Measurements from ENCODE around the gene CNKSR1. TPM values are rescaled to one million over a fixed set of nuclear protein-coding genes. Genes with fewer than 3 reads are reported as not detected.

The CNKSR1 gene
- polyA plus RNA-seq, 1 experiment, result 0.05 TPM

GRCh38 chr1:26163684-26164035, 13.6 kb upstream of the CNKSR1 start:
- ChIA-PET CTCF (interaction anchor here (0.6 to 1.6 kb wide), 8 partner anchors 10 to 556 kb away, joined by 3 to 13 read pairs (median 4); no protein-coding TSS in a partner anchor), POLR2A (no interaction called here)
- DNase-seq (ENCODE audit: low read depth, low spot score), result no peak
- H3K4me3 ChIP-seq (ENCODE audit: low read depth, low read length), result no peak overlapping the region
- H3K9me3 ChIP-seq (ENCODE audit: control insufficient read depth, insufficient read depth, low read length), result no peaks in the 10 kb centered on the region; the same call in 1 of the 2 replicates
- TF ChIP-seq CTCF (IDR thresholded peaks at IDR 0.05; ENCODE audit: low read depth, low read length), result no peak
- H3K27ac ChIP-seq (ENCODE audit: low read depth, low read length), result no peak overlapping the region
- peaks cover 19% of the 10 kb centered on the region for H3K27me3 ChIP-seq (ENCODE audit: control insufficient read depth, insufficient read depth, low read length)

- H3K9me3 ChIP-seq (ENCODE audit: control insufficient read depth, insufficient read depth, low read length), result no peaks in the 10 kb centered on the region; the same call in 1 of the 2 replicates
- no peak for DNase-seq (ENCODE audit: low read depth, low spot score)
- POLR2A ChIA-PET, result no interaction called here
These were observed 13.0 kb upstream of the CNKSR1 start for GRCh38 chr1:26164036-26164860.

GRCh38 chr1:26164861-26165842, 12.1 kb upstream of the CNKSR1 start:
- no peak overlapping the region for H3K4me3 ChIP-seq (ENCODE audit: low read depth, low read length)
- POLR2A ChIA-PET, result no interaction called here
- no peak overlapping the region for H3K27ac ChIP-seq (ENCODE audit: low read depth, low read length)
- no peak for TF ChIP-seq CTCF (IDR thresholded peaks at IDR 0.05; ENCODE audit: low read depth, low read length)
- H3K9me3 ChIP-seq (ENCODE audit: control insufficient read depth, insufficient read depth, low read length), result no peaks in the 10 kb centered on the region; the same call in 1 of the 2 replicates
- no peak for DNase-seq (ENCODE audit: low read depth, low spot score)
- CTCF ChIA-PET, result interaction anchor here (0.5 to 1.8 kb wide), 5 partner anchors 9 to 157 kb away, joined by 4 to 12 read pairs (median 5); no protein-coding TSS in a partner anchor
- H3K27me3 ChIP-seq (ENCODE audit: control insufficient read depth, insufficient read depth, low read length), result peaks cover 17% of the 10 kb centered on the region

More at GRCh38 chr1:26164036-26164860, 13.0 kb upstream of the CNKSR1 start:
- TF ChIP-seq CTCF (IDR thresholded peaks at IDR 0.05; ENCODE audit: low read depth, low read length), result peak; percentile 24
- Histone ChIP-seq H3K4me3 (ENCODE audit: low read depth, low read length) (peak overlapping the region; percentile 40), H3K27ac (ENCODE audit: low read depth, low read length) (no peak overlapping the region), H3K27me3 (ENCODE audit: control insufficient read depth, insufficient read depth, low read length) (peaks cover 17% of the 10 kb centered on the region)
- CTCF ChIA-PET, result interaction anchor here (0.5 to 1.8 kb wide), 9 partner anchors 8 to 158 kb away, joined by 3 to 13 read pairs (median 5); no protein-coding TSS in a partner anchor

GRCh38 chr1:26166719-26167281, 10.5 kb upstream of the CNKSR1 start:
- no peaks in the 10 kb centered on the region; the same call in 1 of the 2 replicates for H3K9me3 ChIP-seq (ENCODE audit: control insufficient read depth, insufficient read depth, low read length)
- CTCF ChIA-PET, result interaction anchor here (1.3 kb wide), 1 partner anchor 198 kb away, joined by 3 read pairs; no protein-coding TSS in a partner anchor
- DNase-seq (ENCODE audit: low read depth, low spot score), result no peak
- no peak for TF ChIP-seq CTCF (IDR thresholded peaks at IDR 0.05; ENCODE audit: low read depth, low read length)
- peaks cover 14% of the 10 kb centered on the region for H3K27me3 ChIP-seq (ENCODE audit: control insufficient read depth, insufficient read depth, low read length)
- no peak overlapping the region for H3K27ac ChIP-seq (ENCODE audit: low read depth, low read length)
- H3K4me3 ChIP-seq (ENCODE audit: low read depth, low read length), result no peak overlapping the region
- POLR2A ChIA-PET, result no interaction called here

Measured in AG04450 (cell line).